GM23248 (cell line): ENCODE data around the gene OGFRL1. TPM values are rescaled to one million over a fixed set of nuclear protein-coding genes. Genes with fewer than 3 reads are reported as not detected.

Source experiments
- DNase-seq: peaks from one replicate; pipeline ENCODE4 v3.0.0-alpha.2; 2015
- H2AFZ ChIP-seq: fragments of 200-600 bp; sonication (generic); 2 replicates; pipeline ENCODE4 v1.6.1; 2016; ENCODE audit warnings: antibody characterized with exemption
- H3F3A ChIP-seq: fragments of 200-600 bp; sonication (generic); 2 replicates; pipeline ENCODE4 v1.6.1; 2016; ENCODE audit warnings: mild to moderate bottlenecking, antibody characterized with exemption, mixed run types; ENCODE audit not compliant: insufficient read depth
- H3K27ac ChIP-seq: fragments of 200-600 bp; sonication (generic); 2 replicates; pipeline ENCODE4 v1.5.1; 2016; ENCODE audit warnings: mild to moderate bottlenecking
- H3K27me3 ChIP-seq: fragments of 200-600 bp; sonication (generic); replicated peaks from 2 replicates; pipeline ENCODE4 v1.6.1; 2016; ENCODE audit warnings: mild to moderate bottlenecking; ENCODE audit not compliant: insufficient read depth
- H3K36me3 ChIP-seq: fragments of 200-600 bp; sonication (generic); 2 replicates; pipeline ENCODE4 v1.6.1; 2016; ENCODE audit warnings: low read depth, mild to moderate bottlenecking
- H3K4me1 ChIP-seq: fragments of 200-600 bp; sonication (generic); 2 replicates; pipeline ENCODE4 v1.6.1; 2016; ENCODE audit warnings: mild to moderate bottlenecking; ENCODE audit not compliant: insufficient read depth
- H3K4me2 ChIP-seq: fragments of 200-600 bp; sonication (generic); one replicate; pipeline ENCODE4 v1.6.1; 2016; ENCODE audit warnings: mild to moderate bottlenecking; ENCODE audit not compliant: unreplicated experiment
- H3K4me3 ChIP-seq: fragments of 200-600 bp; sonication (generic); 2 replicates; pipeline ENCODE4 v1.5.1; 2016; ENCODE audit warnings: mild to moderate bottlenecking
- H3K79me2 ChIP-seq: fragments of 200-600 bp; sonication (generic); 2 replicates; pipeline ENCODE4 v1.6.1; 2016; ENCODE audit warnings: mild to moderate bottlenecking; ENCODE audit not compliant: insufficient read depth
- H3K9ac ChIP-seq: fragments of 200-600 bp; sonication (generic); 2 replicates; pipeline ENCODE4 v1.6.1; 2016; ENCODE audit warnings: mild to moderate bottlenecking
- H3K9me2 ChIP-seq: fragments of 200-600 bp; sonication (generic); 2 replicates; pipeline ENCODE4 v1.6.1; 2016; ENCODE audit warnings: mixed run types, mild to moderate bottlenecking, moderate library complexity; ENCODE audit not compliant: insufficient read depth
- H3K9me3 ChIP-seq: fragments of 200-600 bp; sonication (generic); one replicate; pipeline ENCODE4 v1.6.1; 2017; ENCODE audit warnings: low read depth
- H4K20me1 ChIP-seq: fragments of 200-600 bp; sonication (generic); 2 replicates; pipeline ENCODE4 v1.6.0; 2016; ENCODE audit not compliant: insufficient read depth
- EZH2 ChIP-seq: fragments of 200-600 bp; sonication (generic); IDR thresholded peaks from 2 replicates; pipeline ENCODE4 v1.6.1; 2018; ENCODE audit warnings: antibody characterized with exemption, mild to moderate bottlenecking; ENCODE audit not compliant: insufficient read depth, poor library complexity, severe bottlenecking
- EZH2phosphoT487 ChIP-seq: fragments of 200-600 bp; sonication (generic); IDR thresholded peaks from 2 replicates; pipeline ENCODE4 v1.6.1; 2018; ENCODE audit warnings: antibody characterized with exemption, moderate library complexity, mild to moderate bottlenecking, low read depth; ENCODE audit not compliant: insufficient read depth
- WGBS, 2 experiments: methylation state at CpG; one replicate each; pipeline ENCODE4 v1.1.6; 2015 to 2017; ENCODE audit warnings: low lambda C conversion rate in 2 of 2, low coverage in 1 of 2; ENCODE audit errors: missing lambda C conversion rate in 2 of 2; 5-methylcytosine and 5-hydroxymethylcytosine counted together
- in situ Hi-C: fragments of 300-500 bp; cut with MboI; formaldehyde crosslinking; loops from 2 replicates; pipeline ENCODE4 v1.15.0; 2020
- polyA plus RNA-seq: library from polyadenylated mRNA; unstranded; fragments of >200 nt; fragmentation: Nextera tagmentation; extraction: Ambion mirVana; gene quantifications from 2 replicates; pipeline ENCODE4 v1.2.1, GENCODE V29; 2016
- total RNA-seq: library from RNA; depleted of rRNA; stranded (reverse); fragments of >200 nt; shearing (Covaris generic); gene quantifications from 2 replicates; pipeline ENCODE4 v1.2.3, GENCODE V29; 2014

Gene OGFRL1
- total and polyA plus RNA-seq, 2 experiments from 2014 or later: 8.5 to 19.9 TPM

DNA sequence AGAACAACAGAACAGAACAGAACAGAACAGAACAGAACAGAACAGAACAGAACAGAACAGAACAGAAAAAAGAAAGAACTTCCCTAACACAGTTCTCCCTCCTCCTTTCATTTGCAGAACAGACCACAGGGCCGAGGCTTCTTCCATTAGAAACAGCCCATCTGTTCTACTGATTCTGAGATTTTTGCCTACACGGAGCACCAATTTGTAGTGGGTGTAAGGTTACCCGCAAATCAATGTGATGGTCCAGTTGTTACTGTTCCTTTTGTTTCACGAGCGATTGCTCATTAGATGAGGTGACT lies 734 bp upstream of the OGFRL1 start:
- Histone ChIP-seq H3K4me1 (peaks cover 31% of the 10 kb centered on the region), H3K27ac (peak overlapping the region; percentile 54), H3K9me2 (no peaks in the 10 kb centered on the region), H3K9me3 (no peaks in the 10 kb centered on the region), H4K20me1 (no peaks in the 10 kb centered on the region), H3K4me2 (peak overlapping the region; percentile 80), H3K79me2 (peaks cover 35% of the 10 kb centered on the region), H3K27me3 (no peaks in the 10 kb centered on the region), H3K36me3 (no peaks in the 10 kb centered on the region), H2AFZ (peak overlapping the region; percentile 97), H3K4me3 (peak overlapping the region; percentile 83), H3K9ac (peak overlapping the region; percentile 78), H3F3A (peaks cover 9% of the 10 kb centered on the region; the same call in 1 of the 2 replicates)
- no peak for DNase-seq
- in situ Hi-C loops: no loop called here
- TF ChIP-seq EZH2phosphoT487 (no peak), EZH2 (no peak)
- WGBS, 2 experiments: 9 to 10% methylated on average over 5 of the region's 5 CpGs

GRCh38 chr6:71289039-71289801 lies 609 bp downstream of the OGFRL1 start:
- no peak for TF ChIP-seq EZH2
- TF ChIP-seq EZH2phosphoT487: no peak
- peaks cover 32% of the 10 kb centered on the region for H3K4me1 ChIP-seq
- H3K79me2 ChIP-seq: peaks cover 42% of the 10 kb centered on the region
- H3K4me3 ChIP-seq: peak overlapping the region; percentile 83
- no peaks in the 10 kb centered on the region for H3K9me3 ChIP-seq
- H3K27ac ChIP-seq: no peak overlapping the region
- H4K20me1 ChIP-seq: no peaks in the 10 kb centered on the region
- in situ Hi-C loops: no loop called here
- peak overlapping the region; percentile 90 for H3K4me2 ChIP-seq
- peak; percentile 47 for DNase-seq
- H2AFZ ChIP-seq: peak overlapping the region; percentile 73
- no peaks in the 10 kb centered on the region for H3K36me3 ChIP-seq
- H3K9me2 ChIP-seq: no peaks in the 10 kb centered on the region
- WGBS, 2 experiments: 2 to 4% methylated on average over 38 to 42 of the region's 57 CpGs
- peaks cover 17% of the 10 kb centered on the region for H3F3A ChIP-seq
- no peaks in the 10 kb centered on the region for H3K27me3 ChIP-seq
- H3K9ac ChIP-seq: peak overlapping the region; percentile 78

- peaks cover 37% of the 10 kb centered on the region for H3K4me1 ChIP-seq
- H3F3A ChIP-seq: peaks cover 22% of the 10 kb centered on the region
- no peaks in the 10 kb centered on the region for H3K36me3 ChIP-seq
- no peak overlapping the region for H3K27ac ChIP-seq
- H3K79me2 ChIP-seq: peaks cover 42% of the 10 kb centered on the region
- DNase-seq: no peak
- H4K20me1 ChIP-seq: no peaks in the 10 kb centered on the region
- 88 to 93% methylated on average over 5 of the region's 5 CpGs for WGBS, 2 experiments
- no peak for TF ChIP-seq EZH2phosphoT487
- TF ChIP-seq EZH2: no peak
- in situ Hi-C loops: no loop called here
- H3K9me2 ChIP-seq: no peaks in the 10 kb centered on the region
- peak overlapping the region; percentile 83 for H3K4me3 ChIP-seq
- peak overlapping the region; percentile 90 for H3K4me2 ChIP-seq
- H2AFZ ChIP-seq: peak overlapping the region; percentile 73
- H3K27me3 ChIP-seq: no peaks in the 10 kb centered on the region
- peak overlapping the region; percentile 78 for H3K9ac ChIP-seq
- no peaks in the 10 kb centered on the region for H3K9me3 ChIP-seq
Measured at GRCh38 chr6:71289802-71290175, 1.2 kb downstream of the OGFRL1 start.

GRCh38 chr6:71290611-71291010 lies 2.0 kb downstream of the OGFRL1 start:
- peaks cover 8% of the 10 kb centered on the region; the same call in 1 of the 2 replicates for H3K36me3 ChIP-seq
- DNase-seq: no peak
- peak overlapping the region; percentile 83; the same call in 1 of the 2 replicates for H3K4me3 ChIP-seq
- WGBS, 2 experiments: 95 to 97% methylated on average over 2 of the region's 2 CpGs
- H2AFZ ChIP-seq: no peak overlapping the region
- H3K79me2 ChIP-seq: peaks cover 42% of the 10 kb centered on the region
- peak overlapping the region; percentile 90 for H3K4me2 ChIP-seq
- in situ Hi-C loops: no loop called here
- H3K4me1 ChIP-seq: peaks cover 41% of the 10 kb centered on the region
- no peaks in the 10 kb centered on the region for H3K9me2 ChIP-seq
- TF ChIP-seq EZH2phosphoT487: no peak
- no peak for TF ChIP-seq EZH2
- no peaks in the 10 kb centered on the region for H3K9me3 ChIP-seq
- no peak overlapping the region for H3K9ac ChIP-seq
- no peak overlapping the region for H3K27ac ChIP-seq
- H4K20me1 ChIP-seq: no peaks in the 10 kb centered on the region
- no peaks in the 10 kb centered on the region for H3K27me3 ChIP-seq
- H3F3A ChIP-seq: peaks cover 30% of the 10 kb centered on the region
